GM13976 (cell line): ENCODE results near the gene KCNIP1.

ENCODE experiments used
- DNase-seq: peaks from one replicate; pipeline ENCODE4 v3.0.0; 2012; ENCODE audit warnings: low spot score
- in situ Hi-C: fragments of 300-500 bp; cut with MboI; formaldehyde crosslinking; loops from one replicate; pipeline ENCODE4 v1.12.0; 2022; ENCODE audit warnings: low sequenced_read_pairs, mixed read lengths, inconsistent platforms; ENCODE audit not compliant: unreplicated experiment
- TF ChIP-seq, protein P1 (sequence below): IDR thresholded peaks from 2 replicates; pipeline ENCODE4 v1.5.1; 2012; ENCODE audit warnings: borderline replicate concordance, mild to moderate bottlenecking; ENCODE audit not compliant: insufficient read depth; ENCODE audit errors: extremely low read depth, missing control alignments, control extremely low read depth

Gene KCNIP1

DNA sequence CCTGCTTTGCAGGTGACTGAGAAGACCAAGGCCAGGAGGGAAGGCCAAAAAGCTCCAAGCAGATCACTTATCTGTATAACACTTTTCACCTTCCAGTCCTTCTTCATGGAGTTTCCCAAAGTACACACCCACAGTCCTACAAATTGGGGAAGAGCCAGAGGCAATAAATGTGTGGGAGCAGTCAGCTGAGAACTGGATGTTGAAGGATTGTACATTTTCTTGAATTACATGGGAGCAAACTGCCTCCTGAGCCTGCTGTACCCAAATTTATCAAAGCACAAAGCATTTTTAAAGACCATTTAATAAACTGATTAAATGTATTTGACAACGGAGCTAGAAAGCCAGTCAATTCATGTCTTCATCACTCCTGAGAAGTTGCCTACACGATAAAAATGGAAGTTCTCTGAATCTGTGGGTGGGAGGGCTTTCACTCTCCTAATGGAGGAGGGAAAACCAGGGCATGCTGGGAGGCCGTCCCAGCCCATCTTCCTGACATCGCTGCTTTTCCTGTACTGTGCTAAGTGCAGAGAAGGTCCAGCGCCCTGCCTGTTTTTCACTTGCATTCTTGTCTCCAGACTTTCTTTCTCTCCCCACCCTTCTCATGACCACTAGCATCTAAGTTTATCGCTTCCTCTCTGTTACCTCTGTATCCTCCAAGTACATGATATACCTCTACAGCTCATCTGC lies 79.0 kb downstream of the KCNIP1 start:
- in situ Hi-C loops: no loop called here
- DNase-seq: no peak
- TF ChIP-seq, protein P1, sequence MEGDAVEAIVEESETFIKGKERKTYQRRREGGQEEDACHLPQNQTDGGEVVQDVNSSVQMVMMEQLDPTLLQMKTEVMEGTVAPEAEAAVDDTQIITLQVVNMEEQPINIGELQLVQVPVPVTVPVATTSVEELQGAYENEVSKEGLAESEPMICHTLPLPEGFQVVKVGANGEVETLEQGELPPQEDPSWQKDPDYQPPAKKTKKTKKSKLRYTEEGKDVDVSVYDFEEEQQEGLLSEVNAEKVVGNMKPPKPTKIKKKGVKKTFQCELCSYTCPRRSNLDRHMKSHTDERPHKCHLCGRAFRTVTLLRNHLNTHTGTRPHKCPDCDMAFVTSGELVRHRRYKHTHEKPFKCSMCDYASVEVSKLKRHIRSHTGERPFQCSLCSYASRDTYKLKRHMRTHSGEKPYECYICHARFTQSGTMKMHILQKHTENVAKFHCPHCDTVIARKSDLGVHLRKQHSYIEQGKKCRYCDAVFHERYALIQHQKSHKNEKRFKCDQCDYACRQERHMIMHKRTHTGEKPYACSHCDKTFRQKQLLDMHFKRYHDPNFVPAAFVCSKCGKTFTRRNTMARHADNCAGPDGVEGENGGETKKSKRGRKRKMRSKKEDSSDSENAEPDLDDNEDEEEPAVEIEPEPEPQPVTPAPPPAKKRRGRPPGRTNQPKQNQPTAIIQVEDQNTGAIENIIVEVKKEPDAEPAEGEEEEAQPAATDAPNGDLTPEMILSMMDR: no peak

DNA sequence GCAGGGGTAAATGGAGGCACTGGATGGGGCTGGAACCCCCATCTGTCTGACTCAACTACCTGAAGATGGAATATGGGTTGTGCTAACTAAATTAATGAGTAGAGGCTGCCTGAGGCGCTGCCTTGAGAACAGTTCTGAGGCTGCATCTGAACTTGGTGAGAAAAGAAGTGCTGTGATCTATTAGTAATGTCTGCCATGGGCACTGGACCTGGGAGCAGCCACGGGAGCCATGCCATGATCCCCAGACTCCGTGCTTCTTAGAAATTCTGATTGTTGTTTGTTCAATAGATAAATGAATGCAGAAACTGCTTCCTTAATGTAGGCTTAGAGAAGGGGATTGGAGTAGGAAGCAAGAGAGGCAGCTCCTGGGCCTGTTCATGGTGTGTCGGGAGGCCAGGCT lies 80.2 kb downstream of the KCNIP1 start:
- in situ Hi-C loops: no loop called here
- TF ChIP-seq, protein P1: no peak
- DNase-seq: no peak

DNA sequence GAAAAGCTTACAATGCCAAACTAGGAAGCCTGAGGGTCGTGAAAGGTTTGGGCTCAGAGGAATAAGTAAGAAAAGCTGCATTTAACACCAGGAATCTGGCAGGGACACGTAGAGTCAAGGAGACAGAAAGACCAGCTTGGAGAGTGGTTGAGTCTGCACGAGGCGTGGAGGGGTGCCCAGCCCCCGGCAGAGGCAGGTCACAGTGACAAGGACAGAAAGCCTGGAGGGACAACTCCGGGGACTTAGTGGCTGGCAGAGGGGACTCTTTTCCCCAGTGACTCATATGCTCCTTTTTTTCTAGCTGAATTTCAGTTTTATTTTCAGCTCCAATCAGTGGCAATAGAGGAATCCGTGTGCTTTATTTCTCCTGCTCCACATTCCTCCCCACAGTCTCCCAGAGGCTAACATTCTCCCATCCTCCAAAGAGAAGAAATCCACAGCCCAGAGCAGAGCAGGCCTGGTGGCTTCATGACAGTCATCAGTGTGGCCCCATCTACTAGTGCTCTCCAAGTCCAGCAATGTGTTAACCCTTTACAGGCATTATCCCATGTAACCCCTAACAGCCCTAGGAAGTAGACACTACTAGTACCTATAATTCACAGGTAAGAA lies 80.7 kb downstream of the KCNIP1 start:
- DNase-seq: no peak
- in situ Hi-C loops: no loop called here
- TF ChIP-seq, protein P1: no peak

DNA sequence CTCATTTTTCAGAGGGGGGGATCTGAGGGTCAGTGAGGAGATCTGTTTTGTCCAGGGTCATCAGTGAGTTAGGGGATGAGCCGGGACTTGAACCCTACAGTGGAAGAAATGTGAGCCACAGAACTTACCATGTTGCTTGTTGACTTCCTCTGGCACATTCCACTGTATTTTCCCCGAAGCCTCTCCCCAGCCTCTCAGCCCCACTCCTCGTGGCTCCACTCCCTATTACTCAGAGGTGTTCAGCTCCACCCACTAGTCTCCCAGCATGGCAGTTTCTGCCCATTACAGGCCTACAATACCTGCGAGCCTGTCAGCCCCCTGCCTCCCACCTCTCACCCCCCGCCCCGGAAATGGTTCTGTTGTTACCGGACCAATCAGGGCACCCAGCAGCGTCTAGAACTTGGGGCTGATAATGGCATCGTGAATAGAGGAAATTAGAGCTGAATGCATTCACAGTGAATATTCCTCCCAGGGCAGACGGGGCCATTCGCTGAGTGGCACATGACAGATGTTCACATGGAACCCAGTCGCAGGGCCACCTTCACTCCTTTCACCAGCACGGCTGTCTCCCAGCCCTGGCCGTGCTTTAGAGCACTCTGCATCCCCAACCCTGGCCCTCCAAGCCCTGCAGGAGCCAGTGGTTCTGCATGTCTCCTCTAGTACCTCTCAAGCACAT lies 81.6 kb downstream of the KCNIP1 start:
- no peak for DNase-seq
- TF ChIP-seq, protein P1: no peak
- in situ Hi-C loops: no loop called here

DNA sequence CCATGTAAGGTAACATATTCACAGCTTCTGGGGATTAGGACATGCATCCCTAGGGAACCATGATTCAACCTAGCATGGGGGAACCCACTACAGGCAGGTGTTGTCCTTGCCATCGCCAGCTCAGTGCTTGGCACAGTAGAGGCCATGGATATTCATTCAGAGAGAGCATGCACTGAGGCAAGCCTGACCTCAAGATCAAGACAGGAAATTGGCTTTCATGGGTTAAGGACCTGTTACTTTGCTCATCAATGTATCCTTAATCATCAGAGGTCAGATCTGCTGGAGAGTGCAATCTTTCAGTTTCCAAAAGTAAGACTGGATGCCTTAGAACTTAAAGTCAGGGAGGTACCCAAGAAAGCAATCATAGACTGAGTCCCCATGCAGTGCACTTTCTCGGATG lies 84.0 kb downstream of the KCNIP1 start:
- DNase-seq: no peak
- TF ChIP-seq, protein P1: no peak
- in situ Hi-C loops: no loop called here

DNA sequence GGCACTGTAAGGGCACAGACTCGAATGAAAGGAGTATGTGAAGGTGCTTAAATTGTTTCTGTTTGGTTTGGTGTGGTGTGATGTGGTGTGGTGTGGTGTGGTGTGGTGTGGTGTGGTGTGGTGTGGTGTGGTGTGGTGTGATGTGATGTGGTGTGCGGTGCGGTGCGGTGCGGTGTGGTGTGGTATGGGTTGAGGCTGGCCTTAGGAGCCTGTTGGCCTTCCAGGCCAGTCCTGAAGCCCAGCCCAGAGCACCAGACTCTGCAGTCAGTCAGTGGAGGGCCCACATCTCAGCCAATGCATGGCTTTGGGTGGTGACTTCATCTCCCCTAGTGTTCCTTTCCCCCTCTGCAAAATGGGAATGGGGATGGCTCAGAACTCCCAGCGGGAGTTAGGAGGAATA lies 85.8 kb downstream of the KCNIP1 start:
- TF ChIP-seq, protein P1: no peak
- in situ Hi-C loops: no loop called here
- no peak for DNase-seq

DNA sequence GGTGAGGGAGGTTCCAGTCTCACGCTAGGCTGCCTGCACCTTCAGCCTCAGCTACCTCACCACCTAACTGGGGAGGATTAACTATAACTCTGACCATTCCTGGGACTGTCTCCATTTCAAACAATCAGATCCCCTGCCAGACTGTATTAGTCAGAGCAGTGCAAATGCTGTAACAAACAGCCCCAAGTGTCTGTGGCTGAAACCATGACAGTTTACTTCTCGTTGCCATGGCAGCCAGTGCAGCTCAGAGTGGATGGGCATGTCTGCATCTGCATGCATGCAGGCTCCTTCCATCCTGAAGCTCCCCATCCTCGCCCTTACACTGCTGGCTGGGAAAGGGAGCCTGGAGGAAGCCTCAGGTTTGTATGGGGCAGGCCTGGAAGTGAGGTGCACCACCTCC lies 86.7 kb downstream of the KCNIP1 start:
- in situ Hi-C loops: no loop called here
- TF ChIP-seq, protein P1: no peak
- no peak for DNase-seq
